Erythroblast (primary cell): ENCODE data around the gene ANKFN1.

Source experiments
- DNase-seq, 2 experiments: peaks; one replicate each; lab custom pipeline; 2025; lab: John Stamatoyannopoulos, UW
- GATA1 ChIP-seq: IDR thresholded peaks from 2 replicates; pipeline ENCODE4 v1.6.1; 2011; ENCODE audit warnings: low read depth, mild to moderate bottlenecking, control low read depth, low read length, moderate library complexity
- POLR2A ChIP-seq: IDR thresholded peaks from 2 replicates; pipeline ENCODE4 v1.6.1; 2011; ENCODE audit warnings: mild to moderate bottlenecking, low read length

The ANKFN1 gene

GRCh38 chr17:56184650-56185049, 31.4 kb downstream of the ANKFN1 start:
- DNase-seq: no peak

DNA sequence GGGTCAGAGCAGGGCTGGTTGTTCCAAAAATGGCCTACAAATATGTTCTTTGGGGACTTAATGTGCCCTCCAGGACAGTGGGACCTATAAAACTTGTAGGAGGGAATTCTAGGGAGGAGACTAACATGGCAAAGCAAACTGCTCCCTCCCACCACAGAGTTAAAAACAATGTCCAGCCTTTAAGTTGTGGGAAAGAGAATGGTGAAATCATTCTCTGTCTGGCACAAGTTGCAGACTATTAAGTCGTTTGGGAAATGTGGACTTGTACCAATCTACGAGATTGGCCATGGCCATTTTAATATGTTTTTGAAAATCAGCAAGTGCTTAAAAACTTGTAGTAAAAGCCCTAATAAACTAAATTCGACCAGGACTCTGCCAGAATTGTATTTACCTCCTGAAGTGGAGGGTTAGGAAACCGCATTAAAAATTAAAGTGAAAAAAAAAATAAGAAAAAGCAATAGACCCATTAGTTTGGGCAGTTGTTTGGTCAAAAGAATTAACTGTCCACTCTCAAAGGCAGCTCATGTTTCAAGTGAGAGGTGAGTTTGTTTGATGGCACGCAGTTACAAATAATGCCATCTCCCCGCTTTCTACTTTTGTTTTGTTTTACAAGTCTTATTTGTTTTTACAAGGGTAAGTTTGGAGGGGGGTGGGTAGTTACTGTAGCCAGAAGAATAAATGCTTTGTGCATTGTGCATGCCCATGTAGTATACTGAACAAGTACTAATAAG, 32.4 kb downstream of the ANKFN1 start:
- no peak for DNase-seq
- no peak for TF ChIP-seq GATA1
- no peak for TF ChIP-seq POLR2A

More at GRCh38 chr17:56184650-56185049, 31.4 kb downstream of the ANKFN1 start:
- TF ChIP-seq GATA1: no peak

DNA sequence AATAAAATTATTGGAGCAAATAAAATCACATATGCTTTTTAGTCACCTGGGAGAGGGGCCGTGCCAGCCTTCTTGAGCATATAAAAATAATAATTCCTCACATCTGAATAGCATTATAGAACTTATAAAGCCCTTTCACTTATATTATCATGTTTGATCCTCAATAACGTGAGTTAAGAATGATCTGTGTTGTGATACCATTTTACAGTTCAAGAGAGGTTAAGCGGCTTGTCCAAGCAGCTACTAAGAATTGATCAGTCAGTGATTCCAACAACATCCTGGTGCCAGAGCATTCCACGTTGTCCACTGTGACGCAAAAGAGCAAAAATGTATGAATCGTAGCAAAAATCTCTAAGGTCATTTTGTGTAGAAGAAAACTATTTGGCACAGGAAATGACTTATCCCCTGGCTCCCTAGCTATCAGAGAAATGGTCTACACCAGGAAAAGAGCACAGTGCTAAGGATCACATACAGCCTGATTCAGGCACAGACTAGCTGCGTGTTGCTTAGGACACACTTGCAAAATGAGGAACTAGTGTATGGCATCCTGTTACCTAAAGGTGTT, 33.0 kb downstream of the ANKFN1 start:
- TF ChIP-seq GATA1 (no peak), POLR2A (no peak)
- no peak for DNase-seq

GRCh38 chr17:56203430-56203829, 50.2 kb downstream of the ANKFN1 start:
- TF ChIP-seq GATA1: no peak
- DNase-seq: no peak

DNA sequence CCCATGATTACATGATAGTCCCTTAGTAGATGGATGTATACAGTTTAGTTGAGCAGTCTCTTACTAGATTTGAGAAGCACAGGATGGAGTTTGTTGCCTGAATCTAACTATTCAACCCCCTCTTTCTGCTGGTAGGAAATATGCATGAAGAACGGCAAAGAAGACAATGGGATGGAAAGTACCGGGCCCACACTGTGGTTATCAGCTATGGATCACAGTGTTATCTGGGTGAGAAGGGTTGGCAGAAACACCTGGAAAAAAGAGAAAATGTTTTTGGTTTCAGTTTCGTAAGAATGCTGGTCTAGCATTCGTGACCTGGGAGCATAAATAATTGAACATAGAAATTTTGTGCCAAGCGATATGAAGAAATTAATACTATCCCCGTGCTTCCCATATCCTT, 53.1 kb downstream of the ANKFN1 start:
- no peak for DNase-seq
- TF ChIP-seq GATA1 (no peak), POLR2A (no peak)

DNA sequence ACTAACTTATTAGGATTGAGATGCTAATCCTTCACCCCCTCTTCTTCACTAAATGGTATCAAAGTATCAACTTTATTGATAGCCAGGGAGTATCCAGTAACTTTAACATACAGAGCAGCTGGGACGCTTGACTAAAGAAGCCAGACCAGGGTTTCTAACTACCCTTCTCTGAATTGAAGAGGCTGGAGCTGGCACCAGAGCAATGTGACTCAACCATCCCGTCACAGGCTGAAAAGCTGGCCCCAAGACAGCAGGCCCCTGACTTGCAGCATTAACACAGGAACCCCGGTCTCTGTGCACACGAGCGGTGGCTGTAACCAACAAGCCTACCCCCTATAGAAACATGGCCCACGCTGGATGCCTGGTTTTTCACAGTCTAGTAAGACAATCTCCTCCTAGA, 59.8 kb downstream of the ANKFN1 start:
- no peak for DNase-seq
- TF ChIP-seq POLR2A (no peak), GATA1 (no peak)

DNA sequence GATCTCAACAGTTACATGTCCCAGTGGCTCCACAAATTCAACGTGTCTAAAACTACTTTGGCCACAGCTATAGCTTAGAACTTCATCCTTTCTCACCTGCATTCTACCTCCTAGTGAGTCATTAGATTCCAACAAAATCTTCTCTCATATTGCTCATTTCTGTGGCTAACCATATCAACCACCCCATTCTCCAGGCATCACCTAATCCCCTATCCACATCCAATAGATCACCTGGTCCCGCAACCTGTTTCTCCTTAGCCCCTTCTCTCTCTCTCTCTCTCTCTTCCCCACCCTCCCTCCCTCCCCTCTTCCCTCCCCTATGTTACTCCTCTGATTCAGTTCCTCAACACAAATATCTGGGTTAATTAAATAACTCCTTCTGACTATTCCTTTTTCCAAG, 64.6 kb downstream of the ANKFN1 start:
- DNase-seq: no peak
- TF ChIP-seq GATA1: no peak
- no peak for TF ChIP-seq POLR2A

DNA sequence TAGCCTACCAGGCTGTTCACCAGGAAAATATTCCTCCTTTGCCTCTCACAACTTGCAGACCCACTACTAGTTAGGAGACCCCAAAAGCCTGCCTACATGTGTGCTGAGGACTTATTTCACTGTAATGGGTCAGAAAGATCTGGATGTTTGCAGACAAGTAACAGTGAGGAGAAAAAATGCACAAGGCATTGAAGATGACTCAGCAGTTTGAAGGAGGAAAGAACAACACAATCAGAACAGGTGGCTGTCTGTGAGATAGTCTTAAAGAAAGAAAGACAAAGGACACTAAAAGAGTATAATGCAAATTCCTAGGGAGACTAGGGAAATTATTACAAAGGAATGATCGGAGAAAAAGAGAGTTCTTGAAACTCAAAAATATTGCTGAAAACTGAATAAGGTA, 69.0 kb downstream of the ANKFN1 start:
- no peak for TF ChIP-seq POLR2A
- TF ChIP-seq GATA1: no peak
- DNase-seq: no peak

- TF ChIP-seq POLR2A (no peak), GATA1 (no peak)
- DNase-seq: no peak
These were observed 77.4 kb downstream of the ANKFN1 start for GRCh38 chr17:56230660-56231059.

- TF ChIP-seq GATA1: no peak
- no peak for TF ChIP-seq POLR2A
- DNase-seq: no peak
These were observed 78.0 kb downstream of the ANKFN1 start for GRCh38 chr17:56231252-56231651.

DNA sequence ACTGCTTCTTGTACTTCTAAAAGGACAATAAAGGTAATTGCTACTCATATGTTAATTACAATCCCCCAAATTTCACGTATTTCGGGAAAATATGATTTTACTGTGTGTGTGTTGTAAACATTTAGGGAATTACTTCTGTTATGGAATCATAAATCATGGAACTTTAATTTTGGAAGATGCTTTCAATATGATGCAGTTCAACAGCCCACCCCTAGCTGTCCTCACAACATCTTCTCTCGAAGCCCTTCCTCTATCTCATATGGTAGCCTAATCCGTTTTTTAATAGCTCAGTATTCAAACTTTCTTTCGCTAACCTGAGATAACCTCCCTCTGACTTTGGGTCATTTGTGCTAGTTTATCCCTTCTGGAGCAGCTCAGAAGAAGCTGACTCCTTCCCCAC, 78.4 kb downstream of the ANKFN1 start:
- TF ChIP-seq POLR2A: no peak
- DNase-seq: no peak

DNA sequence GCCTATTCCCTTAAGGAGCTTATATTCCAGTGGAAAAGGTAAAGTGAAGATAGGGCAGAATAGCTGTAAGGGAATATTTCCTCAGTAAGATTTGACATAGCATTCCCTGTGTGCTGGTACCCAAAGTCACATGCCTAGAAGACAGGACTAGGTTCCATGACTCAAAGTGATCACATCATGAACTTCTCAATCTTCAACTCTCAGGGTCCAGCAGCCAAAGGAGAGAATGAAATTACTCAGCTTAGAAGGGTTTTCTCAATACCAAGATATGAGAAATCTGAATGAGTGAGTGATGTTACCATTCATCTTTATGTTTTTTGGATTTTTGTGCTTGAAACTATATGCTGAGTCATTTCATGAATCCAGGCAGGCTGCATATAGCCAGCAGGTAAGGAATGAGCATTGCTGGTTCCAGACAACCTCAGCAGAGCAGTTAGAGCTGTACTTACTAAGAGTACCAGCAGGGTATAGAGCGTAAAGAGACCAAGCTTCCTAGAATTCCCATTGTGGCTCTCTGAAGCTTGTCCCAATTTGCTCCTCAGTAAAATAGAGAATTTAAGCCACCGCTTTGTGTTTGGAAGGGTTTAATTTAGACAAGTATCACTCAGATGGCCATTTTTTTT, 91.1 kb downstream of the ANKFN1 start:
- DNase-seq: no peak
- no peak for TF ChIP-seq POLR2A
- TF ChIP-seq GATA1: no peak

- no peak for TF ChIP-seq GATA1
- TF ChIP-seq POLR2A: no peak
- DNase-seq: no peak
These were observed 94.5 kb downstream of the ANKFN1 start for GRCh38 chr17:56247816-56248215.

- TF ChIP-seq GATA1 (no peak), POLR2A (no peak)
- no peak for DNase-seq
These were observed 103.8 kb downstream of the ANKFN1 start for GRCh38 chr17:56257075-56257474.

GRCh38 chr17:56260376-56261002, 107.2 kb downstream of the ANKFN1 start:
- TF ChIP-seq GATA1 (no peak), POLR2A (no peak)
- no peak for DNase-seq

GRCh38 chr17:56262803-56263202, 109.5 kb downstream of the ANKFN1 start:
- DNase-seq: no peak

More at GRCh38 chr17:56262803-56263202, 109.5 kb downstream of the ANKFN1 start:
- TF ChIP-seq GATA1 (no peak), POLR2A (no peak)
